Calu3 (cell line): ENCODE measurements around the gene MRC1. TPM values are rescaled to one million over a fixed set of nuclear protein-coding genes. Genes with fewer than 3 reads are reported as not detected.
"Not testable (repeated sequence)": the region's sequence is repeated elsewhere in the genome, so short reads cannot be mapped to it uniquely, and the experiment has no call there.

Experiments used
- BruUV-seq: library from RNA; stranded (reverse); fragments of 400-500 nt; replicated peaks from 2 replicates; lab custom pipeline; 2021; lab: Mats Ljungman, UMichigan
- CTCF ChIA-PET: fragments of 300-600 bp; sonication (Branson Sonifier 250); formaldehyde crosslinking; loops from one replicate; lab custom pipeline; 2022; ENCODE audit warnings: antibody characterized with exemption; lab: Charles Lee
- DNase-seq: peaks from one replicate; pipeline ENCODE4 v3.0.0; 2022
- H3K27ac Mint-ChIP-seq: one replicate; pipeline ENCODE4 v1.8.0; 2022; ENCODE audit warnings: mixed read lengths; ENCODE audit not compliant: unreplicated experiment
- H3K27me3 Mint-ChIP-seq: one replicate; pipeline ENCODE4 v1.8.0; 2022; ENCODE audit warnings: mixed read lengths; ENCODE audit not compliant: unreplicated experiment
- H3K36me3 Mint-ChIP-seq: one replicate; pipeline ENCODE4 v1.8.0; 2022; ENCODE audit warnings: mild to moderate bottlenecking, moderate library complexity, mixed read lengths; ENCODE audit not compliant: insufficient read depth, unreplicated experiment
- H3K4me1 Mint-ChIP-seq: one replicate; pipeline ENCODE4 v1.8.0; 2022; ENCODE audit warnings: mild to moderate bottlenecking, low read depth, mixed read lengths; ENCODE audit not compliant: unreplicated experiment
- H3K4me3 Mint-ChIP-seq: one replicate; pipeline ENCODE4 v1.8.0; 2022; ENCODE audit warnings: mild to moderate bottlenecking, low read depth, moderate library complexity, mixed read lengths; ENCODE audit not compliant: unreplicated experiment
- H3K9me3 Mint-ChIP-seq: one replicate; pipeline ENCODE4 v1.8.0; 2022; ENCODE audit warnings: low read depth, mixed read lengths; ENCODE audit not compliant: unreplicated experiment
- CTCF ChIP-seq: fragments of 200-600 bp; IDR thresholded peaks from one replicate; pipeline ENCODE4 v1.8.0; 2022; ENCODE audit warnings: antibody characterized with exemption; ENCODE audit not compliant: unreplicated experiment
- intact Hi-C: fragments of 100-400 bp; cut with micrococcal nuclease; formaldehyde crosslinking; loops from one replicate; pipeline ENCODE4 v1.10.0; 2022; ENCODE audit not compliant: unreplicated experiment
- total RNA-seq: library from RNA; stranded (reverse); gene quantifications from 2 replicates; pipeline ENCODE4 v1.2.3, GENCODE V29; 2022

MRC1 gene
- total RNA-seq, 1 experiment from 2014 or later, result 0.09 TPM

- Mint-ChIP-seq H3K27me3 (peaks cover 18% of the 10 kb centered on the region), H3K27ac (no peak overlapping the region), H3K4me3 (no peak overlapping the region), H3K36me3 (no peaks in the 10 kb centered on the region), H3K9me3 (peaks cover 3% of the 10 kb centered on the region), H3K4me1 (no peaks in the 10 kb centered on the region)
- intact Hi-C loops, result no loop called here
- no peak for TF ChIP-seq CTCF
- BruUV-seq, result no TSS peak
- CTCF ChIA-PET, result no interaction called here
- no peak for DNase-seq
Measured at GRCh38 chr10:17943033-17943745, 134.0 kb downstream of the MRC1 start.

- H3K27me3 Mint-ChIP-seq, result peaks cover 14% of the 10 kb centered on the region
- H3K36me3 Mint-ChIP-seq, H3K27ac Mint-ChIP-seq, H3K4me3 Mint-ChIP-seq, intact Hi-C loops, H3K9me3 Mint-ChIP-seq, CTCF ChIA-PET, H3K4me1 Mint-ChIP-seq, BruUV-seq, DNase-seq: not testable (repeated sequence)
Measured at GRCh38 chr10:17950269-17950668, 141.1 kb downstream of the MRC1 start.

DNA sequence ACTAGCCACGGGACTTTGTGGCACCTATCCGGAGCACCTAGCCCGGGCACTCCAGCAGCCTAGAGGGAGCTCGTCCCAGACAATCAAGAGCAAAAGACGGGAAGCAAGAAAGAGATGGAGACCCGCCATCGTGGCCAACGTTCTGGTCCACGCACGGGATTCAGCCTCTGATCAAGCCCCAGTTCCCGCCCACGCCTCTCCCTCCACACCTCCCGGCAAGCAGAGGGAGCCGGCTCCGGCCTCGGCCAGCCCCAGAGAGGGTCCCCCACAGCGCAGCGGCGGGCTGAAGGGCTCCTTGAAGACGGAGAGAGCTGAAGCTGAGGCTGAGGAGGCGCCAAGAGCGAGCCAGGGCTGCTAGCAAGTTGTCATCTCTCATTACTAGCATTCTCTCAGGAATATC is 141.6 kb downstream of the MRC1 start:
- Mint-ChIP-seq H3K4me3 (no peak overlapping the region), H3K36me3 (no peaks in the 10 kb centered on the region), H3K27ac (no peak overlapping the region), H3K9me3 (peaks cover 4% of the 10 kb centered on the region), H3K27me3 (peaks cover 14% of the 10 kb centered on the region), H3K4me1 (no peaks in the 10 kb centered on the region)
- CTCF ChIA-PET, result no interaction called here
- DNase-seq, result no peak
- intact Hi-C loops, result no loop called here
- no TSS peak for BruUV-seq
- no peak for TF ChIP-seq CTCF

- no peak for DNase-seq
- no TSS peak for BruUV-seq
- Mint-ChIP-seq H3K36me3 (no peaks in the 10 kb centered on the region), H3K27me3 (peaks cover 22% of the 10 kb centered on the region), H3K4me1 (no peaks in the 10 kb centered on the region), H3K4me3 (no peak within 1 kb of the TSS), H3K9me3 (peaks cover 4% of the 10 kb centered on the region), H3K27ac (no peak within 1 kb of the TSS)
- no peak for TF ChIP-seq CTCF
- intact Hi-C loops, result no loop called here
- CTCF ChIA-PET, result no interaction called here
Measured at GRCh38 chr10:17951868-17952371, 142.8 kb downstream of the MRC1 start, which contains the start of gene SLC39A12. Gene SLC39A12 (plus strand): TSS chr10:17951918. CDS start chr10:17953277, 1,359 bp downstream.

DNA sequence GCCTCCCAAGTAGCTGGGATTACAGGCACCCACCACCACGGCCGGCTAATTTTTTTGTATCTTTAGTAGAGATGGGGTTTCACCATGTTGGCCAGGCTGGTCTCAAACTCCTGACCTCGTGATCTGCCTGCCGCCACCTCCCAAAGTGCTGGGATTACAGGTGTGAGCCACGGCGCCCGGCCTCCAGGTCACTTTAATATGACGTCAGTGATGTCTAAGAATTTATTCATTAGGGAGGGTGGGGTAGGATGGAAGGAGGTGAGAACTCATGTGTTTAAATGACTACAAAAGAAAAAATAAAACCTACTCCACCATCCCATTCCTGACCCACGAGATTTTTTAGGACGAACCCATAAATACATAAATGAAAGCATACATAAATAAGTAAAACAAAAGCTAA is 145.2 kb downstream of the MRC1 start:
- H3K36me3 Mint-ChIP-seq, H3K9me3 Mint-ChIP-seq, CTCF ChIA-PET, H3K4me3 Mint-ChIP-seq, H3K27ac Mint-ChIP-seq, intact Hi-C loops, H3K4me1 Mint-ChIP-seq, DNase-seq, BruUV-seq: not testable (repeated sequence)
- peaks cover 37% of the 10 kb centered on the region for H3K27me3 Mint-ChIP-seq
